Fibroblast of peridontal ligament (primary cell): ENCODE measurements around the gene PAOX.

Source experiments
- DNase-seq: peaks from one replicate; pipeline ENCODE4 v3.0.0-alpha.2; 2010; ENCODE audit errors: extremely low read depth

PAOX gene

DNA sequence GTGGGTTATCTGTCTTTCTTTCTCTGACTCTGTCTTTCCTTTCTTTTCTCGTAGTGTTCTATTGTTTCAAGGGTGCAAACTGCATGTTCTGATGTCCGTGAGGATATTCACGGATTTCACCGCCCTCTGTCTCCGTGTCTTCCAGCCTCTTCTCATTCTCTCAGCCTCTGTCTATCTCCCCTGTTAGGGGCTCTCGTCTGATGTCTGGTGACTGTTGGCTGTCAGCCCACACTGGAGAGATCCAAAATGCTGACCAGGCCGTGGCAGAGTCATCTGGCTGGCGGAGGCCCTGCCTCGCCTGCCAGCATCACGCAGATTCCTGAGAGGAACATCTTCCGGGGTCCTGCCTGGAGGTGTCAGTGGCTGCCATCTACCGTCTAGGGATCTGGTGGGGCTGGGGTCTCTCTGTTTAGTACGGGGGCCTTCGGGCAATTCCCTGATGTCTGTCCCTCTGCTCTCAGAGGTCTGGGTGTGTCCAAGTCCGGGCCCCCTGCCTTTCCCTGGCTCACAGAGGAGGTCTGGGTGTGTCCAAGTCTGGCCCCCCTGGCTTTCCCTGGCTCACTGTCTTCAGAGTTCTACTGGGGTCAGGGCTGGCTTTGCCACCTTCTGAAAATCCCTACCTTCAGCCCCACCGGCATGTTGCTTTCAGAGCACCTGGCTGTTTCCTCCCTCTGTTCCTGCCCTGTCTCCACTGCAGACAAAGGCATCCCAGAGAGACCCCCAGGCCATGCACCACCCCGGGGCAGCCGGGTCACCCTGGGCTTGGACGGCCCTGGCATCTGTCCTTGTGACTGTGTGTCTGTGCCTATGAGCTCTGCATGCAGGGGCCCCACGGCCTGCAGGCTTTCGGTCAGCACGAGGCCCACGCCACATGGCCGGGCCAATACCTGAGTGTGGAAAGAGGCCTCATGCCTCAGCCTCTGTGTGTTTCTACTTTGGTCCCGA, 60.7 kb downstream of the PAOX start:
- no peak for DNase-seq

DNA sequence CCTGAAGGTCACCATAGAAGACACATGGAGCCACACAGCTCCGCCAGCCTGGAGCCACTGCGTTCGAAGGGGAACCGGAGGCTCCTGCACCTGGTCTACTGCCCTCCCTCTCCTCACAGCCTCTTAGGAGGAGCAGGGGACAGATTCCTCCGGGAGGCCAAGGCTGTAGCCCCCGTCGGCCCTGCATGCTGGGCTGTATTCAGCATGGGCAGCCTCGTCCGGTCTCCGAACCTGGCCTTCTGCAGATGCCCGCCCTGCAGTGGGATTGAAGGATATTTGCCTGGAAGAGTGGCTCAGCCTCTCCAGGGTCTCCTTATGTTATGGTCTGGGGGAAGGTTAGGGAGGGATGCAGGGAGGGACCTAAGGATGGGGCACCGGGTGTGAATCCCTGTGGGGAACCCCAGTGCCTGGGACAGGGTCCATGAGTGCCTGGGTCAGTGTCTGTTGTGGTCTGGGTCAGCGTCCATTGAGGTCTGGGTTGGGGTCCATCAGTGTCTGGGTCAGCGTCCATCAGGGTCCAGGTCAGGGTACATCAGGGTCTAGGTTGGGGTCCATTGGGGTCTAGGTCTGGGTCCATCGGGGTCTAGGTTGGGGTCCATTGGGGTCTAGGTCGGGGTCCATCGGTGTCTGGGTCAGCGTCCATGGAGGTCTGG, 61.7 kb downstream of the PAOX start:
- no peak for DNase-seq
